A549 treated with RU486 at 1 μM for 4 hours (cell line): ENCODE results near the gene GLO1. TPM values are rescaled to one million over a fixed set of nuclear protein-coding genes. Genes with fewer than 3 reads are reported as not detected.

Experiments used
- total RNA-seq: library from RNA; stranded (reverse); fragments of 200-300 nt; extraction: Qiagen RNA extraction; gene quantifications from 5 replicates; pipeline ENCODE4 v1.2.3, GENCODE V29; 2022; ENCODE audit warnings: low read depth

Gene GLO1
- 52.5 to 104 TPM (median 94.4 TPM) in 5 replicates for total RNA-seq

GRCh38 chr6:38702558-38703397, at the start of gene GLO1:
Gene GLO1, minus strand, starts transcription at chr6:38703145. Its CDS starts 91 bp downstream, at chr6:38703054.

GRCh38 chr6:38715016-38715689, 12.2 kb upstream of the GLO1 start, which contains the start of gene DNAH8:
Gene DNAH8, plus strand, starts transcription at chr6:38715311. Its CDS starts 7,499 bp downstream, at chr6:38722810.

GRCh38 chr6:38639498-38640215, 63.3 kb downstream of the GLO1 start, which contains the start of gene BTBD9:
Gene BTBD9, minus strand, starts transcription at chr6:38639929.

Other genes starting within 250 kb of the GLO1 start
- 2.1 to 2.9 TPM (median 2.4 TPM) in 5 replicates for gene BTBD9, start 63.2 kb downstream of the GLO1 start, total RNA-seq
- gene DNAH8, start 12.2 kb upstream of the GLO1 start, total RNA-seq, result not detected in 5 replicates